Mesendoderm (in vitro differentiated cells): ENCODE measurements around the gene TOR4A.

Experiments
- DNase-seq: peaks from one replicate; pipeline ENCODE4 v3.0.0; 2013
- H2AK5ac ChIP-seq: 2 replicates; pipeline ENCODE4 v1.6.1; 2013; ENCODE audit warnings: low read length, inconsistent platforms
- H2BK120ac ChIP-seq: 2 replicates; pipeline ENCODE4 v1.6.1; 2013; ENCODE audit warnings: low read depth, mild to moderate bottlenecking, low read length, moderate library complexity, mixed read lengths
- H2BK15ac ChIP-seq: replicated peaks from 2 replicates; pipeline ENCODE4 v1.6.1; 2013; ENCODE audit warnings: low read depth, mild to moderate bottlenecking, moderate library complexity
- H2BK5ac ChIP-seq: 2 replicates; pipeline ENCODE4 v1.6.1; 2013; ENCODE audit warnings: low read length, inconsistent platforms
- H3K18ac ChIP-seq: 2 replicates; pipeline ENCODE4 v1.6.1; 2013; ENCODE audit warnings: mild to moderate bottlenecking, low read length, mixed read lengths
- H3K23ac ChIP-seq: one replicate; pipeline ENCODE4 v1.6.1; 2013; ENCODE audit warnings: low read length
- H3K27ac ChIP-seq: 2 replicates; pipeline ENCODE4 v1.5.1; 2013; ENCODE audit warnings: low read depth, mild to moderate bottlenecking, inconsistent platforms, low read length, moderate library complexity
- H3K27me3 ChIP-seq: 2 replicates; pipeline ENCODE4 v1.6.1; 2013; ENCODE audit warnings: low read length, control low read depth, mild to moderate bottlenecking, inconsistent platforms; ENCODE audit not compliant: insufficient read depth, poor library complexity
- H3K36me3 ChIP-seq: 2 replicates; pipeline ENCODE4 v1.6.1; 2013; ENCODE audit warnings: low read length, inconsistent platforms; ENCODE audit not compliant: control insufficient read depth, insufficient read depth
- H3K4ac ChIP-seq: one replicate; pipeline ENCODE4 v1.6.1; 2013; ENCODE audit warnings: low read depth, mild to moderate bottlenecking, low read length, moderate library complexity
- H3K4me1 ChIP-seq: 2 replicates; pipeline ENCODE4 v1.6.1; 2013; ENCODE audit warnings: low read depth, low read length, inconsistent platforms; ENCODE audit not compliant: control insufficient read depth
- H3K4me2 ChIP-seq: 2 replicates; pipeline ENCODE4 v1.6.1; 2013; ENCODE audit warnings: low read length
- H3K4me3 ChIP-seq: 2 replicates; pipeline ENCODE4 v1.5.1; 2013; ENCODE audit warnings: mild to moderate bottlenecking, low read length
- H3K56ac ChIP-seq: one replicate; pipeline ENCODE4 v1.6.1; 2013; ENCODE audit warnings: low read length
- H3K79me1 ChIP-seq: 2 replicates; pipeline ENCODE4 v1.6.1; 2013; ENCODE audit warnings: low read length, inconsistent platforms
- H3K79me2 ChIP-seq: 2 replicates; pipeline ENCODE4 v1.6.1; 2013; ENCODE audit warnings: mild to moderate bottlenecking, low read length; ENCODE audit not compliant: control insufficient read depth, insufficient read depth
- H3K9ac ChIP-seq: 2 replicates; pipeline ENCODE4 v1.6.1; 2013; ENCODE audit warnings: low read length, inconsistent platforms
- H4K5ac ChIP-seq: one replicate; pipeline ENCODE4 v1.6.1; 2013; ENCODE audit warnings: low read length
- H4K8ac ChIP-seq: one replicate; pipeline ENCODE4 v1.6.1; 2013; ENCODE audit warnings: low read depth, mild to moderate bottlenecking, control low read depth, low read length, moderate library complexity
- WGBS: extraction: QIAGEN DNeasy Blood & Tissue Kit; methylation state at CpG from one replicate; pipeline ENCODE4 v1.1.7; 2013; ENCODE audit warnings: low lambda C conversion rate, missing lambda C conversion rate; ENCODE audit not compliant: insufficient coverage; ENCODE audit errors: extremely low coverage; 5-methylcytosine and 5-hydroxymethylcytosine counted together

The TOR4A gene

DNA sequence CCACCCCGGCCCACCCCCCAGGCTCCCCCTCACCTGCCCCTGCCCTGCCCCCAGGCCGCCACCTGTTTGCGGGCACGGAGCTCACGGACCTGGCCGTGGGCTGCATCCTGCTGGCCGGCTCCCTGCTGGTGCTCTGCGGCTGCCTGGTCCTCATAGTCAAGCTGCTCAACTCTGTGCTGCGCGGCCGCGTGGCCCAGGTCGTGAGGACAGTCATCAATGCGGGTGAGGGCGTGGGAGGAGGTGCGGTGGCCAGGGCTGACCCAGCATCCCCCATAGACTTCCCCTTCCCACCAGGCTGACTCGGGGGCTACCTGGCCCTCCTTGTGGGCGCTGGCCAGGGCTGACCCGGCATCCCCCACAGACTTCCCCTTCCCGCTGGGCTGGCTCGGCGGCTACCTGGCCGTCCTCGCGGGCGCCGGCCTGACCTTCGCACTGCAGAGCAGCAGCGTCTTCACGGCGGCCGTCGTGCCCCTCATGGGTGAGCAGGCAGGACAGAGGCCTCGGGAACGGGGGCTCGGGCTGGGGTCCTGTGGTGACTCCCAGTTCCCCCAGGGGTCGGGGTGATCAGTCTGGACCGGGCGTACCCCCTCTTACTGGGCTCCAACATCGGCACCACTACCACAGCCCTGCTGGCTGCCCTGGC lies 43.4 kb upstream of the TOR4A start:
- Histone ChIP-seq H3K36me3 (no peaks in the 10 kb centered on the region), H3K18ac (no peak overlapping the region), H3K27ac (no peak overlapping the region), H2BK15ac (no peak overlapping the region), H3K4ac (no peak overlapping the region), H2BK5ac (no peak overlapping the region), H3K79me2 (peaks cover 3% of the 10 kb centered on the region), H2BK120ac (no peak overlapping the region), H3K23ac (no peak overlapping the region), H3K9ac (no peak overlapping the region), H4K8ac (no peak overlapping the region), H3K27me3 (no peaks in the 10 kb centered on the region), H4K5ac (no peak overlapping the region), H3K56ac (no peak overlapping the region), H3K4me3 (no peak overlapping the region), H3K4me2 (no peak overlapping the region), H2AK5ac (no peak overlapping the region), H3K79me1 (peaks cover 6% of the 10 kb centered on the region), H3K4me1 (peaks cover 2% of the 10 kb centered on the region)
- no CpG with 5 or more reads among the region's 40 CpGs for WGBS
- no peak for DNase-seq

DNA sequence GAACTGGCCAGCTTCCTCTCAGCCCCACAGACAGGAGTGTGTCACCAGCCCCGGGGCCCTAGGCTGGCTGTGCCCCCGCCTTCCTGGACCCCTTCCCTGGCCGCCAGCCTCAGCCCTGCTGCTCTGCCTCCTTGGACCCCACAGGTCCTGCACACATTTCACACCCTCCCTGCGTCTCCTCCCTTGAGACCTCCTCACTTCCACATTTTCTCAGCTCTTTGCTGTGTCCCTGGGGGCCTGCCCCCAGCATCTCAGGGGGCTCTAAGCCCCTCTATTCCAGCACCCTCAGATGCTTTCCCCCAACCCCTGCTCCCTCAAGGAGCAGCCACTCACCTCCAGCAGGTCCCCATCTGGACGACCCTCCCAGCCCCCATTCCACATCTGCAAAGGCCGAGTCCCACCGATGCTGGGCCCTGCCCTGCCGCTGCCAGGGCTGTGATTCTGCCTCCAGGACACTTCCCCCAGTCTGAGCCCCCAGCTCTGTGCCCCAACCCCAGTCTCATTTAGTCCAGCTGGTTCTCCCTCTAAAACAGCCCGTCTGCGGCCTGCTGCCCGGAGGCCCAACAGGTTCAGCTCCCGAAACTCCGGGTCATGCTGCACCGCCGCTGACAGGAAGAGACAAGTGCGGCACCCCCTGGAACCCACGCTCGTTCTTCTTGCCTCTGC lies 42.6 kb upstream of the TOR4A start:
- H3K23ac ChIP-seq, result no peak overlapping the region
- H3K4me2 ChIP-seq, result no peak overlapping the region
- no peak overlapping the region for H2BK15ac ChIP-seq

DNA sequence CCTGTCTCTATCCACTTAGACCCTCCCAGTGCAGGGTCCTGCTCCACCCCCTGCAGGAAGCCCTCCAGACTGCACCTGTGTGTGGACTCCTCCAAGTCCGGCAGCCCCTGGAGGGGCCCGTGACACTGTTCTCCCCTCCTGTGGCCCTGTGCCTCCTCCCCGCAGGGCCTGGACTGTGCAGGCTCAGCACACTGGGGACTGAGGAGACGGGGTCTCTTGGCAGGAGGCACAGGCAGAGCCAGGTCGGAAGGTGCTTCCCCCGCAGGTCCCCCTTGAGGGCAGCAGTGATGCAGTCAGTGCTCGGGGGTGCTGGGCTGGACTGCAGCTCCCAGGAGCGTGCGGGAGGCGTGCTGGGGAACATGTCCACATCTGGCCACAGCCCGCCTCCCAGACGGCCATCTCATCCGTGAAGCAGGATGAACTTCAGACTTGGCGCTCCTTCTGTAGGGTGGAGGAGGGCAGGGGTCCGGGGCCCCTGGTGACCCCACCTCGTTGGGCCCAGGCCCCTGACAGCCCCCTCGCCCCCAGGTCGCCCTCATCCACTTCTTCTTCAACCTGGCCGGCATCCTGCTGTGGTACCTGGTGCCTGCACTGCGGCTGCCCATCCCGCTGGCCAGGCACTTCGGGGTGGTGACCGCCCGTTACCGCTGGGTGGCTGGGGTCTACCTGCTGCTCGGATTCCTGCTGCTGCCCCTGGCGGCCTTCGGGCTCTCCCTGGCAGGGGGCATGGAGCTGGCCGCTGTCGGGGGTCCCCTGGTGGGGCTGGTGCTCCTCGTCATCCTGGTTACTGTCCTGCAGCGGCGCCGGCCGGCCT lies 41.9 kb upstream of the TOR4A start:
- Histone ChIP-seq H3K9ac (no peak overlapping the region), H3K56ac (no peak overlapping the region), H3K23ac (no peak overlapping the region), H3K4ac (no peak overlapping the region), H4K8ac (no peak overlapping the region), H3K27ac (no peak overlapping the region), H3K79me2 (peaks cover 3% of the 10 kb centered on the region), H3K27me3 (no peaks in the 10 kb centered on the region), H2BK120ac (no peak overlapping the region), H2AK5ac (no peak overlapping the region), H3K79me1 (peaks cover 6% of the 10 kb centered on the region), H3K36me3 (no peaks in the 10 kb centered on the region), H3K18ac (no peak overlapping the region), H3K4me2 (no peak overlapping the region), H2BK5ac (no peak overlapping the region), H2BK15ac (no peak overlapping the region), H3K4me3 (no peak overlapping the region), H4K5ac (no peak overlapping the region), H3K4me1 (peaks cover 2% of the 10 kb centered on the region)
- no CpG with 5 or more reads among the region's 35 CpGs for WGBS
- no peak for DNase-seq

More for the DNA sequence above, 42.6 kb upstream of the TOR4A start:
- H2BK120ac ChIP-seq, result no peak overlapping the region
- H4K8ac ChIP-seq, result no peak overlapping the region
- H3K18ac ChIP-seq, result no peak overlapping the region
- peaks cover 2% of the 10 kb centered on the region for H3K4me1 ChIP-seq
- H3K4me3 ChIP-seq, result no peak overlapping the region
- no peaks in the 10 kb centered on the region for H3K27me3 ChIP-seq
- no peak overlapping the region for H4K5ac ChIP-seq
- H3K79me1 ChIP-seq, result peaks cover 6% of the 10 kb centered on the region
- H2AK5ac ChIP-seq, result no peak overlapping the region
- H3K79me2 ChIP-seq, result peaks cover 3% of the 10 kb centered on the region
- H3K4ac ChIP-seq, result no peak overlapping the region
- no peak overlapping the region for H3K27ac ChIP-seq
- H3K36me3 ChIP-seq, result no peaks in the 10 kb centered on the region
- no peak overlapping the region for H3K56ac ChIP-seq
- no CpG with 5 or more reads among the region's 18 CpGs for WGBS
- no peak overlapping the region for H2BK5ac ChIP-seq
- DNase-seq, result no peak
- no peak overlapping the region for H3K9ac ChIP-seq

DNA sequence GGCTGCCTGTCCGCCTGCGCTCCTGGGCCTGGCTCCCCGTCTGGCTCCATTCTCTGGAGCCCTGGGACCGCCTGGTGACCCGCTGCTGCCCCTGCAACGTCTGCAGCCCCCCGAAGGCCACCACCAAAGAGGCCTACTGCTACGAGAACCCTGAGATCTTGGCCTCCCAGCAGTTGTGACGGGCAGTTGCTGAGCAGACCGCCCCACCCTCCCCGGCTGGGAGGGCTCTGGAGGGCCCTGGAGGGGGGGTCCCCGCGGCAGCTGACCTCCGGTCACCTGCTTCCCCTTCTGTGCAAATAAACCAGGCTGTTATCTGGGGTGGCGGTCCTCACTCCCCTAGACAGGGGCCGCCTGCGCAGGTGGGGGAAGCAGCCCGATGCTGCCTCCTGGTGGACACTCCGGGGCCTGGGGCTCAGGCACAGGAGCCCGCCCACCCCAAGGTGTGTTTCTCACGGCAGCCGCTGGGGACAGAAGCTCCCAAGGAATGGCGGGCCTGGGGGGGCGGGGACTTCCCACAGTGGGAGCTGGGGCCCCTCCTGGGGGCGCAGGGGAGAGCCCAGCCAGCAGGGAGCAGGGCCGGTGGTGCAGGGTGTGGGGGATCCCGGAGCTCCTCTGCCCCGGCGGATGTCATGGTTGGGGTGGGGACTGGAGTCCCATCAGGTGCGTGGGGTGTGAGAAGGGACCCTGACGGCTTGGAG lies 41.1 kb upstream of the TOR4A start:
- no peak overlapping the region for H3K18ac ChIP-seq
- peak; percentile 83 for DNase-seq
- H2AK5ac ChIP-seq, result no peak overlapping the region
- no peak overlapping the region for H3K4ac ChIP-seq
- no peak overlapping the region for H2BK5ac ChIP-seq
- no peak overlapping the region for H3K4me3 ChIP-seq
- peaks cover 2% of the 10 kb centered on the region for H3K4me1 ChIP-seq
- H3K9ac ChIP-seq, result no peak overlapping the region
- H3K4me2 ChIP-seq, result no peak overlapping the region
- peak overlapping the region; percentile 56 for H3K56ac ChIP-seq
- H3K23ac ChIP-seq, result no peak overlapping the region
- no peak overlapping the region for H2BK120ac ChIP-seq
- H2BK15ac ChIP-seq, result no peak overlapping the region
- WGBS, result no CpG with 5 or more reads among the region's 31 CpGs
- H3K36me3 ChIP-seq, result no peaks in the 10 kb centered on the region
- peaks cover 6% of the 10 kb centered on the region for H3K79me1 ChIP-seq
- H3K27ac ChIP-seq, result no peak overlapping the region
- no peaks in the 10 kb centered on the region for H3K27me3 ChIP-seq
- no peak overlapping the region for H4K5ac ChIP-seq
- no peak overlapping the region for H4K8ac ChIP-seq
- H3K79me2 ChIP-seq, result peaks cover 3% of the 10 kb centered on the region

DNA sequence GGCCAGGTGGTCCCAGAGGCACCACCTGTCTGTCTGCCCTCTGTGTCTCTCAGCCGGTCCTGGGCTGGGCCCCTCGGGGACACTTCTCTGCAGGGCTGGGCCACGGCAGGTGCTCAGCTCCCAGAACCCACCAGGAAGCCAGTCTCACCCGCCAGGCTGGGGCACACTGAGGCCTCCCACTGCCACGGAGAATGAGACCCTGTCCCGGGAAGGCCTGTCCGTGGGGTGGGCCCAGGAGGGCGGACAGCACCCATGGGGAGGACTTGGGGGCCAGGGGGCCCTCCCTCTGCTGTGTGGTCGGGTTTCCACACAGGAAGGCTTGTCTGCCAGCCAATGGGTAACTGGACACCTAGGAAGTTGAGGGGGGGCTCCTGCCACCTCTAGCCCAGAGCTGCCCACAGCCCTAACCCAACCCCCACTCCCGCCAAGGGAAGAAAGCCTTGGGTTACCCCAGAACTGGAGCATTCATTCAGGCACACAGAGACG lies 40.5 kb upstream of the TOR4A start:
- Histone ChIP-seq H3K4me2 (no peak overlapping the region), H3K18ac (no peak overlapping the region), H4K5ac (no peak overlapping the region), H3K27ac (no peak overlapping the region), H3K56ac (peak overlapping the region; percentile 56), H4K8ac (no peak overlapping the region), H3K23ac (no peak overlapping the region), H2AK5ac (no peak overlapping the region), H3K9ac (no peak overlapping the region), H3K27me3 (no peaks in the 10 kb centered on the region), H2BK5ac (no peak overlapping the region), H3K4me3 (no peak overlapping the region), H2BK15ac (no peak overlapping the region), H2BK120ac (no peak overlapping the region), H3K79me2 (peaks cover 8% of the 10 kb centered on the region), H3K4ac (no peak overlapping the region), H3K4me1 (peaks cover 2% of the 10 kb centered on the region), H3K79me1 (peaks cover 6% of the 10 kb centered on the region), H3K36me3 (no peaks in the 10 kb centered on the region)
- WGBS, result no CpG with 5 or more reads among the region's 11 CpGs
- DNase-seq, result no peak
